GM19452 (cell line): ENCODE data around the gene CBLN4.

Source experiments
- ATAC-seq: cut with Tn5 transposase; IDR thresholded peaks from one replicate; pipeline ENCODE4 v1.9.1; 2021; ENCODE audit not compliant: unreplicated experiment

Gene CBLN4

DNA sequence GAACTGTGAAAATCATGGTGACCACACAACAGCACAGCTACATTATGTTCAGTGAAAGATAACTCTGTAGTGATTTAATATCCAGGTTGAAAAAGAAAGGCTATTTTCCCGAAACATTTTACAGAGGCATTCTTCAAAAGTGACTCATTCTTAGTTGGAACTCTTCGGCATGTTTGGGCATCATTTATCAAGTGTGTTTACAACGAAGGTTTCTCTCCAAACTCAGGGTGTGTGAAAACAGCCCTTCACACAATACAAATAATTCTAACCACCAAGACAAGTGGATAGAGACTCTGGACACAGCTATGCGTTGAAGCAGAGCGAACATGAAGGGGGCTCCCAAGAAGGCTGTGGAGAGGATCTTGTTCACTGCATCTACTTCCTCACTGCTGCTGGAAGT lies 57.6 kb downstream of the CBLN4 start:
- no peak for ATAC-seq
